Stimulated activated CD4-positive, alpha-beta T cell treated with anti-CD3 and anti-CD28 coated beads, Interleukin-2, amount 100 ng/mL, for 24 hours (primary cell): Measurements from ENCODE around the gene CEMIP.
"Not testable (repeated sequence)": the region's sequence is repeated elsewhere in the genome, so short reads cannot be mapped to it uniquely, and the experiment has no call there.

Source experiments
- DNase-seq, 2 donors: peaks; one replicate each; pipeline ENCODE4 v3.0.0-alpha.2; 2020

The CEMIP gene

DNA sequence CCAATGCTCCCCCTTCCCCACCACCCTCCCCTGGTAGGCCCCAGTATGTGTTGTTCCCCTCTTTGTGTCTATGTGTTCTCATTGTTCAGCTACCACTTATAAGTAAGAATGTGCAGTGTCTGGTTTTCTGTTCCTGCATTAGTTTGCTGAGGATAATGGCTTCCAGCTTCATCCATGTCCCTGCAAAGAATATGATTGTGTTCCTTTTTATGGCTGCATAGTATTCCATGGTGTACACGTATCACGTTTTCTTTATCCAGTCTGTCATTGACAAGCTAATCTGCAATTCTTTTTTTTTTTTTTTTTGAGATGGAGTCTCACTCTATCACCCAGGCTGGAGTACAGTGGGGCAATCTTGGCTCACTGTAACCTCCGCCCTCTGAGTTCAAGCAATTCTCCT, 15.9 kb upstream of the CEMIP start:
- DNase-seq = not testable (repeated sequence)

DNA sequence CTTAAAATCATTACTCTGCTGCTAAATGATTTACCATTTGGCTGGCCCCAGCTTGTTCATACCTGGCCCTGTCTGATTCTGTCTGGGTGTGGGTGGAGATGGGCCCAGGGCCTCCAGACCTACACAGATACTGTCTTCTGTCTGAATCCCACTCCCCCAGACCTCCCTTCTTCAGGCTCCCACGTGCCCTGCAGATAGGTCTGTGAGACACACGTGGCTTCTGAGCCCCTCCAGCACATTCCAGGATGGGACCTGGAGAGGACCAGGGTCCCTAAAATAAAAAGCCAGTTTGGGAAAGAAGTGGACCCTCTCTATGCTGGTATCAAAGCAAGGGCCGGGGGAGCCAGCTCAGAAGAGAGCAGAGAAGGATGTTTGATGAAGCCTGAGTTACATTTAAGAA, 14.6 kb upstream of the CEMIP start:
- no peak for DNase-seq

DNA sequence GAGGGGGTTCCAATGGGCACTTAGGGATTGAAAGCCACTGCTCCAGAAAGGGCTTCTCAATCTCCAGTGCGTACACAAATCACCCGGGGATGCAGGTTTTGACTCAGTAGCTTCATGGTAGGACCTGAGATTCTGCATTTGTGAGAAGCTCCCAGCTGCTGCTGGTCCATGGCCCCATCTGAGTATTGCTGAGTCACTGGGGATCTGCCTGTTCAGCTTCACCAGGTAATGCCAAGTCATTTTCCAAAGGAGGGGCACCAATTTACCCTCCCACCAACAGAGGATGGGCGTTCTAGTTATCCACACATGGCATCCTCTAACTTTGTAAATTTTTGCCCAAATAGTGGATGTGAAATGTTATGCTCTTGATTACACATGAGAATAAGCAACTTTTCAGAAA, 12.9 kb upstream of the CEMIP start:
- no peak for DNase-seq

DNA sequence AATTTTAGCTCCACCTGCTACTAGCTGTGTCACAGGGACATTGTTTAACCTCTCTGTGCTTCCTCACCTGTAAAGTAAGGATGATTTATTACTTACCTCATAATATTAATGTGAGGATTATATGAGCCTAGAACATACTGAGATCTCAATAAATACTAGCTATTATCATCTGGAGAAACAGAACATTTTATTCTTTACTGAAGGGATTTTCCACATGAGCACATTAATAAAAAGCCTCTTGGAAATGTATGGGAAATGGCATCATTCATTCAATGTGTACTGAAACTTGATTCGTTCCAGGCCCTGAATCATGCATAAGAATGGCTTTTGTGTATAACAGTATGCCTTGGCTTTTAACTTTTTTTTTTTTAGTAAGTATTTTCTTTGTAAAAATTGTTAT, 11.0 kb upstream of the CEMIP start:
- no peak for DNase-seq

DNA sequence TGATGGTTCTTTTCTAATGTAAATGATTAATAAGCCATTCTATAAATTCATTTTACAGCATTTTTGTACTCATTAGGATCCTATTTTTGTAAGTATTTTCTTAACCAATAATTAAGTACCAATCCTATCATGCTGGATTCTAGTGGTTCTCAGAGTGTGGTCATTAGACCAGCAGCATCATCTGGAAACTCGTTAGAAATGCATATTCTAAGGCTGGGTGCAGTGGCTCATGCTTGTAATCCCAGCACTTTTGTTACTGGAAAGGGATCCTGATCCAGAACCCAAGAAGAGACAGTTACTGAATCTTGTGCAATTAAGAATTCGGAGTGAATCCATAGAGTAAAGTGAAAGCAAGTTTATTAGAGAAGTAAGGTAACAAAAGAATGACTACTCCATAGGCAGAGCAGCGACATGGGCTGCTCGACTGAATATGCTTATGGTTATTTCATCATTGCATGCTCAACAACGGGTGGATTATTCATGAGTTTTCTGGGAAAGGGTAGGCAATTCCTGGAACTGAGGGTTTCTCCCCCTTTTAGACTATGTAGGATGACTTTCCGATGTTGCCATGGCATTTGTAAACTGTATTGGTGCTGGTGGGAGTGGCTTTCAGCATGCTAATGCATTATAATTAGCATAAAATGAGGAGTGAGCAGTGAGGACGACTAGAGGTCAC, 9.9 kb upstream of the CEMIP start:
- DNase-seq = no peak

DNA sequence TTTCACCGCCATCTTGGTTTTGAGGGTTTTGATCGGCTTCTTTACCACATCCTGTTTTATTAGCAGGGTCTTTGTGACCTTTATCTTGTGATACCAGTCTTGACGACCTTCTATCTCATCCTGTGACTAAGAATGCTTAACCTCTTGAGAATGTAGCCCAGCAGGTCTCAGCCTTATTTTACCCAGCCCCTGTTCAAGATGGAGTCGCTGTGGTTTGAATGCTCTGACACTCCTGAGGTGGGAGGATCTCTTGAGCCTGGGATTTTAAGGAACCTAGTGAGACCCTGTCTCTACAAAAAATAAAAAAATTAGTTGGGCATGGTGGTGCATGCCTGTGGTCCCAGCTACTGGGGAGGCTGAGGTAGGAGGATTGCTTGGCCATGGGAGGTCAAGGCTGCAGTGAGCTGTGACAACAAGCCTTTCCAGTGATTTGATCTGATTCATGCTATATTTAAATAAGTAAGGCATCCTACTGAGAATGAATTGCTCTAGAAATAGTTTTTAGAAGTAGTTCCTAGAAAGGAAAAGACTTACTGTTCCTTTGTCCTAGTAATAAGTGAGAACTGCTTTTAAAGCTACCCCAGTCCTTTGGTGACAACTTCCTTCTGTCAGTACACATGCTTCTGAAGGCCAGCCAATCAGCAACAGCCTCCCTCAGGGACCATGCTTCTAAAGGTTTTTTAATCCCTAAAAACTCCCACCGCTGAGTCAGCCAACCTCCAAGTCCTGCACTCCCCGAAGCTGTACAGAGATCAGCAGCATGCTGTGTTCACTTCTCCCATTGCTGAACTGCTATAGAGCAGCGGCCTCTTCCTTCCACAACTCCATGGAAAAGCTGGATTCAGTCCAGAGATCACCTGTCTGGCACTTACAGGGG, 9.1 kb upstream of the CEMIP start:
- no peak for DNase-seq

DNA sequence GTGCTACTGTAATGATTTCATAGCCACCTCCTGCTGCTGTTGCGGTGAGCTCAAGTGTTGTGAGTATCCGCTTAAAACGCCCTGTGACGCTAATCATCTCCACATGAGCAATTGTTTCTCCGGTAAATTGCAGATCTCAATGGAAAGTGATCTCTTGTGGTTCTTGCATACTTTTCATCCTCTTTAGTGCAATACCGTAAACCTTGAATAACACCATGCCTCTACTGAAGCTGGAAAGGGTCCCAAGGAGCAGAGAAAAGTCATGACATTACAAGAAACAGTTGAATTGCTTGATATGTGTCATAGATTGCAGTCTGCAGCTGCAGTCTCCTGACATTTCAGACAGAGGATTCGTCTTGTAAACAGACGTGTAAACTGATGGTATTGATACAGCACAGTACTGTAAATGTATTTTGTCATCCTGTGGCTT, 6.0 kb upstream of the CEMIP start:
- no peak for DNase-seq

DNA sequence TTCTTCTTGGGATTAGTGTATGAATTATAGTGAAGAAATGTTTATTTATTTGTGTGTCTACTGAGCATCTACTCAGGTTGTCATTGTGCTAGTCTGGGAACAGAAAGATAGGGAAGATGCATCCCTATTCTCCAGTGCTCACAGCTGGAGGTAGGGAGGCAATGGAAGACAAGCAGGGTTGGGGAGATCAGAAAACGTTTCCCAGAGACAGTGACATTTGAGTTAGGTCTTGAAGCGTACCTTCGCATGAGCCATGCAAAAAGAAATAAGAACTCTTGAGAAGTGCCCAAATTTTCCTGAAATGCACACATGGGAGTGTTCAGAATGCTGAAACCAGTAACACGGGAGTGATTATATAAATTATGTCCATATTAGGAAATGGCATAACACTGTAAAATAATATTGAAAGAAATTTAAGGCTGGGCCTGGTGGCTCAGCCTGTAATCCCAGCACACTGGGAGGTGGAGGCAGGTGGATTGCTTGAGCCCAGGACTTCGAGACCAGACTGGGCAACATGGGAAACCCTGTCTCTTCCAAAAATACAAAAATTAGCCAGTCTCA, 5.3 kb upstream of the CEMIP start:
- DNase-seq = no peak

DNA sequence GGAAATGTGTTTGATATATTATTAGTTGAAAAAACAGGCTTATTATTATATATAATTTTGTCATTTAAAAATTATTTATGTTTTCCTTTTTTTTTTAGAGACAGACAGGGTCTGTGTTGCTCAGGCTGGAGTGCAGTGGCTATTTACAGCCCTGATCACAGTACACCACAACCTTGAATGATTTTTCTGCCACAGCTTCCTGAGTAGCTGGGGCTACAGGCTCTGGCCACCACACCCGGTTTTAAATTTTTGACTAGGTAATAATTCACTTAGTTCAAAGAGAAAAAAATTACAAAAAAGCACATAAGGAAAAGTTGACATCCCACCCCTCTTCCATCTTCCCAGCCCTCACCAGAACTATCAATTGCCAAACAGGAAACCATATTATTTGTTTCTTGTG, 4.7 kb upstream of the CEMIP start:
- DNase-seq = no peak

DNA sequence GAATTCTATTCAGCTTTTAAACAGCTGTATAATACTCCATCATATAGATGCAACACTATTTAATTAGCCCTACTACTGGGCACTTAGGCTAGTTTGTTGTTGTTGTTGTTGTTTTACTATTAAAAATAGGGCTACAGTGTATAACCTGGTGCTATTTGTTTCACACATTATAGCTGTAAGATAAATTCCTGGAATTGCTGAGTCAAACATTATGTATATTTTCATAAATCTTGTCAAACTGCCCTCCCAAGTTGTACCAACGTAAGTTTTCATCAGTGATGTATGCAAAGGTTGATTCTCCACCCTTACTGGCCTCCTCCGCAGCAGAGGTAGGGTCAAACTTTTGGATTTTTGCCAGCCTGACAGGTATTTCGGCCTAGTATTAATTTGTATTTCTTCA, 3.8 kb upstream of the CEMIP start:
- no peak for DNase-seq

DNA sequence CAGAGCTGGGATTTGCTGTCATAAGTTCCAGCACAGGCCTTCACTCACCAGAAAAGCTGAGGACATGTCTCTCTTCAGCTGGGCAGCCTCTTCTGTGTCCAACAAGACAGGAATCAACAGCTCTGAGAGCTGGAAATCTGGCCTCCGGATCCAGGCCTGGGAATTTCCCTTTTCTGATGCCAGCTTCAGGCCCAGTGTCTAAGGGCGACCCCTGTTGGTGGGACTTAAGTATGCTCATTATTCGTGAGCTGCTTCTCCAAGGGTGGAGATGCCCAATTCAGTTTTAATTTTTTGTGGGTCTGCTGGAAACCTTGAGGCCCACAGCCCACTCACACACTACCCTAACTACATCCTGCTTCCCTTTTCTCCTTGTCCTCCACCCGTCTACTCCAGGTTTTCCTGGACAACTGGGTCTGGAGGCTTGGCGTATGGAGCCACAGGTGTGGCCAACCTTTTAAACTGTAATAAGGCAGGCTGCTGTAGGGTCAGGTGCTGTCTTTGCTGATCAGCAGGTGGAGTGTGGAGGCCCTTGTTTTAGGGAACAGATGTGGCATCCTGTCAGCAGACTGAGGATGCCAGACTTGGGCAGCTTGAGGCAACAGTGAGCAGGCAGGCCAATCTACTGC, 2.6 kb upstream of the CEMIP start:
- DNase-seq = peak; percentile 69 to 75

DNA sequence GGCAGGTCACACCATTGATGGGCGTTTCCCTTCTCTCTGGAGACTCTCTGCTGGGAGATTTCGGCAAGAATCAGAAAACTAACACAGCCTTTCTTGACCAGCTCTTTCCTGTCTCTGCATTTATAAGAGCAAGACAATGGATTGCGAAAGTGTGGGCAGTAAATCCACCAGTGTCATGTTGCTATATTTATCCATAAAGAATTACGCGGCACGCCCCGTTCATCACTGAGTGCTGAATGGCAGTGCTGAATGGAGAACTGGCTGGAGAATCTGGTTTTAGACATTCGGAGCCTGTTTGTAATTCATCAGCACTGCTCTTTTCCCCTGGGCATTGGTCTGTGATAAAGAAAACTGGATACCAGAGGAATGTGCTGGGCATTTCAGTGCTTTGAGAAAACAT, 2.0 kb upstream of the CEMIP start:
- DNase-seq = no peak

DNA sequence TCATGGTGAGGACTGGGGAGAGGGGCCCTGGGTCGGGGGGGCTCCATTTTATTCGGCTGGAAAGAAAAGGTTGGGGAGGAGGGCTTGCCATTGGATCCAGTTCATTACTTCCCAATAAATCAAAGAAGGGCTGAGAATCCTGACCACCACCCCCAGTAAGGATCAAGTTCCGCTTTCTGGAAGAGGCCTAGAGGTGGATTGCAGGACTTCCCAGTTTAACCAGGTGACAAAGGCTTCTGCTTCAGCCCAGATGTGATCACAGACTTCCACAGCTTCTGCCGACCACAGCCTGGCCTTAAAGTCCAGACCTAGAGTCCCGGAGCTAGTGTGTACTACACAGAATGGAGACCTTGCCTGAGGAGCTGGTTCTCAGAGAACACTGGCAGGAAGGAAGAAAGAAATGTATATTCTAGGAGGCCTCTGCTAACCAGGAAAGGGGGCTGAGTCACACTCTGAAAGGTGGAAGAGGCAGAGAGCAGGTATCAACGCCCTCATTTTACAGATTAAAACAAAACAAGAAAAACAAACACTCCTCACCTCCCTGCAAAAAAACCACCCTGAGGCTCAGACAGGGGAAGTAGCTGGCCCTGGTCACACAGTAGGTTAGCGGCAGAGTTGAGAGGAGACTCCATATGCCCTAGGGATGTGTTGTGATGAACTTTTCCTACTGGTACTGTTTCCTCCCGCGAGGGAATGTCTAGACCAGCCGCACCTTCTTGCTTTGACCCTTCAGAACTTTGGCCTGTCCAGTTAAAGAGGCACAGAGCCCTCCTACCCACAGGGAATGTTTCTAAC, 1.1 kb upstream of the CEMIP start:
- DNase-seq = no peak

DNA sequence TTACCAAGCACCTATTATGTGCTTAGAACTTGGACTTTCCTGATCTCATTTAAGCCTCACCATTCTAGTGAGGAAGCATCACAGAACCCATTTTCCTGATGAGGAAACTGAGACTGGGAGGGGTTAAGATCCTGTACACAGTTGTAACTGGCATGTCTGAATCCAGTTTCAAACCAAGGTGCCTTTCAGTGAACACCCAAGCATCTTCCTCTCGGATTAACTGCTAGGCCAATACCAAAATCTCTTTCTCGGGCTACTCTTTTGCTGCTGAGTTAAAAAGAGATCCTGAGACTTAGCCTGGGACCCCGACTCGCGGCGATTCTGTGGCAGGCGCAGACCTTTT, 578 bp upstream of the CEMIP start:
- no peak for DNase-seq

DNA sequence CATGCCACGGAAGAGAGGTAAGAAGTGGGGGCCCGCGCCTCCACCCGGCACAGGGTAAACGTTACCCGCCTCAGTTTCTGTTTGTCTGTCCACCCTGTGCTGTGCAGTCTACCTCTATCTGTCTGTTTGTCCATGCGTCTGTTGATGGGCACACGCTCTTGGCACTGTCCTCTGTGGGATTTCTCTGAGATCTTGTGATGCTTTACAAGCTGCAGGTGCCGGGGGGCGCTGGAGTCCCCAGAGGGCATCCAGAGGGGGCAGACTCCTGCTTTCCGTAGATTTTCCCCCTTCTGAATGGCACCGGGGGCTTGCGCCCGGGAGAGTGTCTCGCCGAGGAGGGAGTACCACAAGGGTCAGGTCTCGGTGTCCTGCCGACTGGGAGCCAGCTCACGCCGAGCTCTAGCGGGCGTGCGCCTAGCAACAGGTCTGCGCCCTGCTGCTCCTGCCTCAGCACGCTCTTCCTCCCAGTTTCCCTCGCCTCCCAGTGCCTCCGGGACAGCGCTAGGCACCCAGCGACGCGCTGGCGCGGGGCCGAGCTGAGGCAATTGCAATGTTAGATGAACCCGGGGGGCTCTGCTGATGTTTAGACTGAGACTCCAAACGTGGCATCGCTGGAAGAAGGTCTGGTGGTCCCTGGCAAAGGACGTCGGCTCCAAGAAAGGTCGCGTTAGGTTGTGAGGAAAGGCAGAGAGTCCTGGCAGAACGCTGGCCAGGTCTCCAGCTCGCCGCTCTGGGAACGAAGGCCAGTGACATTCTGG, 667 bp downstream of the CEMIP start:
- no peak for DNase-seq

DNA sequence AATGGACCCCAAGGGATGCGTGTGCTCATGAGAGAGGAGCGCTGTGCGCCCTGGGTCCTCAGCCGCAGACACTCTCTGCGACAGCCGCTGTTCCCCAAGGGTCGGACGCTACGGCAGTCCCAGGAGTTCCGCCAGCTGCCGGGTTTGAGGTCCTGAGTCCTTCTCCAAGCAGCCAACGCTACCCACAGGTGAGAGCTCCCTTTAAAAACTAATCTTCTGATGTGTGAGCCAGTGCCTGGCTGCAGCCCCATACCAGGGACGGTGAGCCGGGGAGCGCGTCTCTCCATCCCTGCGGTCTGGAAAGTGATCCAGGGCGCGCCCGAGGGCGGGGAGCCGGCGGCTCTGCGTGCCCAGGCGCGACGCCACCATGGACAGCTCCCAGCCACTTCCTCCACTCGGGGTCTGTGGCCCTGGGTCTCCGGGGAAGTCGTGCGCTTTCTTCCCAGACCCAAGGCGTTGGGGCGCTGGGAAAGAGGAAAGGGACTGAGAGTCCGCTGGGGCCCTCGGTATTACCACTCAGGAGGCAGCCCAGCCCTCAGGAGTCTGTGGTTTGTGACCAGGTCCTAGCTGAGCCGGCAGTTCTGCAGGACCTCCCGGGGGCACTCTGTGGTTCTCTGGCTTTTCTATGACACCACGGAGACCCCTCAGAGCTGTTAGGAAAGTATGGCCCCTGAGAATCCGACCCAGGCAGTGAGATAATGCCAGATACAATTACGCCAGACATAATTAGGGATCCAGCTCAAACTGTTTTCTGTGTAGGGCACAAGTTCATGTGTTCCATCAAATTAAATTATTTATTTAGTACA, 1.4 kb downstream of the CEMIP start:
- DNase-seq = peak; percentile 32 to 54

DNA sequence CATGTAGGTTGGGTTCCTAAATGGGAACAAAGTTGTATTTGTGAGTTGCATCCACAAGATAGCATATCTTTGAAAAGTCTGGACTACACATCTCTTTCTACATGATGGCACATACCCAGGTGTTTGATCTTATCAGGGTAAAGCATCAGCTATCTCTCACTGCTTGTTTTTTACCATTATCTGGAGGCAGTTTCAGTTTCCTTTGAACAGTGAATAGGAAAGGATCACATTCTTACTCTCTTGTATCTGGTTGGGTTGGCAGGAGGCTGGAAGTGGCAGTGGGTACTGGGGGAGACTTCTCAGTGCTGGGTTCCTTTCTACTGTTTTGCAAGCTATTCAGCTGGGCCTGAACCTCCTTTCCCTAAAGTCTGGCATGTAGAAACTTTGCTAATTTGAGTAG, 4.1 kb downstream of the CEMIP start:
- DNase-seq = no peak

DNA sequence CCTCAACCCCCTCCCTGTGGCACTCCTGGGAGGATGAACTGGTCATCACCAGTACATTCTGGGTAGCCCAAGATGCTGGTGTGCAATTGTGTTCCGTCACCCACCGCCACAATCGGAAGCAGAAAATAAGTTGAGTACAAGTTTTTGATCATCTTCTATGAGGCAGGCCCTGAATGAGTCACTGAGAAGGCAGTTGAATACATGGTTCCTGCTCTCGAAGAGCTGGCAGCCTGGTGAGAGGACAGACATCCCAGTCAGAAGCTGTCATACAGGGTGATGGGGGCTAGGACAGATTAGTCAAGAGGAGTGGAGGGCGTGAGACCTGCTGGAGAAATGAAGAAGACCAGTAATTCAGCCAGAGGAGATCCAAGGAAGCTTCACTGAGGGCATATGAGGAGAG, 6.2 kb downstream of the CEMIP start:
- no peak for DNase-seq

DNA sequence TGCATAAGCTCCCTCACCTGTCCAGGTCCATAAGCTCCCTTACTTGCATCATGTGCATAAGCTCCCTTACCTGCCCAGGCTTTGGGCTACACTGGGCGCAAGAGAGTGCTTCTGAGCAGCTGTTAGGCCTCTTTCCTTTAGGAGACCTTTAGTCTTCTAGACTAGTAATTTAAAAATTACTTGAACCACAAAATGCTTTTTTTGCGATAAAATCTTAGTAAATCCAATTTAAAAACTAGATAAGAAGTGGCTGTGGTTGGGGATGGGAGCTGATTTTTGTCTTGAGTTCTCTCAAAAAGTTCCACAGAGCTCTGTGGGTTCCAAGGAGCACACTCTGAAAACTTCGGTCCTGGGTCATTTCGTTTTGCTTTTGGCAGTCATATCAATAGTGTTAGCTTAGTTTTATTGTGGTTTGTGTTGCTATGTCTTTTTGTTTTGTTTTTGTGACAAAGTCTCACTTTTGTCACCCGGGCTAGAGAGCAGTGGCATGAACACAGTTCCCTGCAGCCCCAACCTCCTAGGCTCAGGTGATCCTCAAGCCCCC, 6.7 kb downstream of the CEMIP start:
- no peak for DNase-seq

DNA sequence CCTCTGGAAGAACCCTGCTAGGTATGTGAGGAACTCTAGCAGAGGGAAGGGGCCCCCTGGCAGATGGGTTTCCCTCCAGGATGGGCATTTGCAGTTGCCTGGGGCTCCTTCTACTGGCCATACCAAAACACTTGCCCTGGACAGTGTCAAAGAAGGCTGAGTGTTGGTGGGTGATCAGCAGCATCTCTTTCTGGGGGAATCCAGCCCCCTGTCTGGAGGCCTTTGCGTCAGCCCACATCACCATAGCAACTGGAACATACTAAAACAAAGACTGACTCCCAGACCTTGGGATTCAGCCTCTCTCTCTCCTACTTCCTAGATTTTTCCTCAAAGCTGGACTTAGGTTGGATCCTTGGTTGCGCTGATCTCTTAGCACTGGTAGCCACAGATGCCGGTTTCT, 8.1 kb downstream of the CEMIP start:
- no peak for DNase-seq

DNA sequence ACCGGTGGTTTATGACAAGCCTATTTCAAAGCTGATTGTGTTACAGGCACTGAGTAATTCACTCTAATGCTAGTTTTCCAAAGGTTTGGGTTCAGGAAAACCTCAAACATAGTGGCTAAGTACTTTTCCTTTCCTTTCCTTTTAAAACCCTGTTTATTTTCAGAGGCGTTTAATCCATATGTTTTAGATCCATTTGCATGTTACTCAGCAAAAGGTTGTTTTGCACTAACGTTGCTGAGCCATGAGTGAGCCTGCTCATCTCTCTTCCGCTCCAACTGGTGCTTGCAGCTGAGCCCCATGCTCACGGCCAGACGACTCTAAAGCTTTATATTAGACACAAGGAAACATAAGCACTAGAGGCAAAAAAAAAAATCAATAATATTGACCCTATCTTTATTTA, 9.4 kb downstream of the CEMIP start:
- no peak for DNase-seq
